Kidney tubule cell (primary cell): ENCODE data around the gene MXRA7.
"Not testable (repeated sequence)": the region's sequence is repeated elsewhere in the genome, so short reads cannot be mapped to it uniquely, and the experiment has no call there.

Experiments
- DNase-seq: peaks from one replicate; pipeline ENCODE4 v3.0.0-alpha.2; 2018; ENCODE audit warnings: low spot score

MXRA7 gene

GRCh38 chr17:76716146-76716838 is 5.5 kb upstream of the MXRA7 start:
- peak; percentile 86 for DNase-seq

GRCh38 chr17:76715496-76715830 is 4.7 kb upstream of the MXRA7 start:
- DNase-seq = no peak

- DNase-seq = peak; percentile 48
These were observed 4.2 kb upstream of the MXRA7 start for GRCh38 chr17:76714822-76715495.

- DNase-seq = no peak
These were observed 3.6 kb upstream of the MXRA7 start for GRCh38 chr17:76714336-76714735.

- DNase-seq = no peak
These were observed 3.0 kb upstream of the MXRA7 start for GRCh38 chr17:76713765-76714164.

- not testable (repeated sequence) for DNase-seq
These were observed 1.6 kb upstream of the MXRA7 start for GRCh38 chr17:76712321-76712720.

- DNase-seq = peak; percentile 23
These were observed 558 bp downstream of the MXRA7 start for GRCh38 chr17:76709951-76710862.

GRCh38 chr17:76709077-76709950 is 1.5 kb downstream of the MXRA7 start:
- DNase-seq = peak; percentile 91

GRCh38 chr17:76707985-76708807 is 2.6 kb downstream of the MXRA7 start:
- DNase-seq = no peak

- DNase-seq = no peak
These were observed 3.9 kb downstream of the MXRA7 start for GRCh38 chr17:76706817-76707216.

GRCh38 chr17:76704805-76705204 is 6.0 kb downstream of the MXRA7 start:
- no peak for DNase-seq

GRCh38 chr17:76702941-76703637 is 7.7 kb downstream of the MXRA7 start:
- DNase-seq = no peak

- DNase-seq = no peak
These were observed 8.7 kb downstream of the MXRA7 start for GRCh38 chr17:76702076-76702475.

GRCh38 chr17:76701471-76701967 is 9.2 kb downstream of the MXRA7 start:
- DNase-seq = no peak

GRCh38 chr17:76700617-76701470 is 9.9 kb downstream of the MXRA7 start:
- DNase-seq = no peak

GRCh38 chr17:76700270-76700616 is 10.5 kb downstream of the MXRA7 start:
- no peak for DNase-seq

GRCh38 chr17:76698466-76698977 is 12.2 kb downstream of the MXRA7 start:
- DNase-seq = not testable (repeated sequence)

GRCh38 chr17:76697702-76698465 is 12.9 kb downstream of the MXRA7 start:
- DNase-seq = peak; percentile 67
